IMR-90 (cell line): ENCODE results near the gene FAM25A. TPM values are rescaled to one million over a fixed set of nuclear protein-coding genes. Genes with fewer than 3 reads are reported as not detected.
"Not testable (repeated sequence)": the region's sequence is repeated elsewhere in the genome, so short reads cannot be mapped to it uniquely, and the experiment has no call there.

Experiments used
- ATAC-seq: fragments of 200-7000 bp; cut with Tn5 transposase; 2 replicates; pipeline ENCODE4 v1.9.1; 2020; ENCODE audit warnings: low read depth, mild to moderate bottlenecking, moderate library complexity
- BruUV-seq: library from RNA; stranded (reverse); fragments of 400-500 nt; replicated peaks from 2 replicates; lab custom pipeline; 2021; lab: Mats Ljungman, UMichigan
- CTCF ChIA-PET: fragments of 300-600 bp; formaldehyde crosslinking; extraction: SDS; loops from one replicate; lab custom pipeline; 2021; ENCODE audit warnings: antibody characterized with exemption; lab: Yijun Ruan, JAX
- POLR2A ChIA-PET: fragments of 300-600 bp; sonication (Branson Sonifier 250); formaldehyde crosslinking; loops from one replicate; lab custom pipeline; 2022; ENCODE audit warnings: antibody characterized with exemption; ENCODE audit not compliant: unreplicated experiment; lab: Charles Lee
- DNase-seq: peaks from one replicate; pipeline ENCODE4 v3.0.0; 2013
- H2AFZ ChIP-seq: replicated peaks from 2 replicates; pipeline ENCODE3; 2013; ENCODE audit warnings: low read length, mild to moderate bottlenecking; ENCODE audit not compliant: poor library complexity
- H2AK5ac ChIP-seq: 2 replicates; pipeline ENCODE4 v1.6.1; 2013; ENCODE audit warnings: low read depth, low read length, inconsistent platforms
- H2AK9ac ChIP-seq: replicated peaks from 2 replicates; pipeline ENCODE3; 2013; ENCODE audit warnings: mild to moderate bottlenecking, low read depth, low read length, moderate library complexity; ENCODE audit not compliant: poor library complexity
- H2BK120ac ChIP-seq: 2 replicates; pipeline ENCODE4 v1.6.1; 2013; ENCODE audit warnings: low read depth, low read length, inconsistent platforms
- H2BK15ac ChIP-seq: 3 replicates; pipeline ENCODE4 v1.6.1; 2013; ENCODE audit warnings: low read depth, low read length, inconsistent platforms
- H2BK20ac ChIP-seq: 2 replicates; pipeline ENCODE4 v1.6.1; 2013; ENCODE audit warnings: low read depth, mild to moderate bottlenecking, inconsistent platforms, low read length, moderate library complexity
- H2BK5ac ChIP-seq: 2 replicates; pipeline ENCODE4 v1.6.1; 2013; ENCODE audit warnings: mild to moderate bottlenecking, low read depth, low read length, inconsistent platforms; ENCODE audit not compliant: poor library complexity, severe bottlenecking
- H3K14ac ChIP-seq: replicated peaks from 2 replicates; pipeline ENCODE4 v1.6.1; 2013; ENCODE audit warnings: low read depth, low read length, inconsistent platforms
- H3K18ac ChIP-seq: 2 replicates; pipeline ENCODE4 v1.6.1; 2013; ENCODE audit warnings: low read depth, low read length, control low read depth
- H3K23ac ChIP-seq: 2 replicates; pipeline ENCODE4 v1.6.1; 2013; ENCODE audit warnings: low read depth, low read length, inconsistent platforms
- H3K27ac ChIP-seq: 2 replicates; pipeline ENCODE4 v1.5.1; 2013; ENCODE audit warnings: mild to moderate bottlenecking, control low read depth, low read length; ENCODE audit not compliant: insufficient read depth
- H3K27me3 ChIP-seq: 2 replicates; pipeline ENCODE4 v1.6.1; 2013; ENCODE audit warnings: low read length; ENCODE audit not compliant: control insufficient read depth, insufficient read depth
- H3K36me3 ChIP-seq: 2 replicates; pipeline ENCODE4 v1.6.1; 2013; ENCODE audit warnings: low read length, mixed read lengths; ENCODE audit not compliant: control insufficient read depth, insufficient read depth
- H3K4ac ChIP-seq: 2 replicates; pipeline ENCODE4 v1.6.1; 2013; ENCODE audit warnings: low read depth, low read length, inconsistent platforms
- H3K4me1 ChIP-seq: 2 replicates; pipeline ENCODE4 v1.6.1; 2013; ENCODE audit warnings: low read length, mixed read lengths; ENCODE audit not compliant: control insufficient read depth, insufficient read depth
- H3K4me2 ChIP-seq: 2 replicates; pipeline ENCODE4 v1.6.1; 2013; ENCODE audit warnings: low read depth, mild to moderate bottlenecking, control low read depth, low read length, moderate library complexity
- H3K4me3 ChIP-seq: 2 replicates; pipeline ENCODE4 v1.5.1; 2013; ENCODE audit warnings: low read depth, mild to moderate bottlenecking, control low read depth, low read length, moderate library complexity; ENCODE audit not compliant: insufficient read depth
- H3K56ac ChIP-seq: 2 replicates; pipeline ENCODE4 v1.6.1; 2013; ENCODE audit warnings: low read length, inconsistent platforms; ENCODE audit not compliant: insufficient read depth; ENCODE audit errors: extremely low read depth
- H3K79me1 ChIP-seq, 2 experiments: 2 replicates each; pipeline ENCODE4 v1.6.1; 2013; ENCODE audit warnings: low read length in 2 of 2, inconsistent platforms in 1 of 2, low read depth in 1 of 2
- H3K9ac ChIP-seq: 2 replicates; pipeline ENCODE4 v1.6.1; 2013; ENCODE audit warnings: low read depth, low read length, control low read depth
- H3K9me1 ChIP-seq: 2 replicates; pipeline ENCODE4 v1.6.1; 2013; ENCODE audit warnings: low read length, inconsistent platforms; ENCODE audit not compliant: insufficient read depth
- H3K9me3 ChIP-seq: 2 replicates; pipeline ENCODE4 v1.6.1; 2013; ENCODE audit warnings: low read length; ENCODE audit not compliant: control insufficient read depth, insufficient read depth
- H4K20me1 ChIP-seq: 2 replicates; pipeline ENCODE4 v1.6.1; 2013; ENCODE audit warnings: low read length, inconsistent platforms; ENCODE audit not compliant: insufficient read depth
- H4K5ac ChIP-seq: 2 replicates; pipeline ENCODE4 v1.6.1; 2013; ENCODE audit warnings: mild to moderate bottlenecking, low read depth, low read length, control low read depth
- H4K8ac ChIP-seq, 2 experiments: 2 replicates each; pipeline ENCODE4 v1.6.1; 2013; ENCODE audit warnings: low read depth in 2 of 2, low read length in 2 of 2, control low read depth in 1 of 2, inconsistent platforms in 1 of 2
- H4K91ac ChIP-seq: 2 replicates; pipeline ENCODE4 v1.6.1; 2013; ENCODE audit warnings: low read depth, low read length, inconsistent platforms; ENCODE audit not compliant: insufficient read depth
- WGBS, 2 experiments: methylation state at CpG; one replicate each; pipeline versions ENCODE4 v1.1.5 to v1.1.7; 2013; ENCODE audit warnings: missing lambda C conversion rate in 2 of 2; ENCODE audit not compliant: insufficient read length in 1 of 2; ENCODE audit errors: extremely low coverage in 2 of 2; 5-methylcytosine and 5-hydroxymethylcytosine counted together
- dilution Hi-C: fragments of 300-500 bp; cut with HindIII; formaldehyde crosslinking; loops from one replicate; pipeline ENCODE4 v1.14.3; 2018; ENCODE audit warnings: low sequenced_read_pairs; ENCODE audit not compliant: unreplicated experiment
- in situ Hi-C: fragments of 300-500 bp; cut with MboI; formaldehyde crosslinking; loops from 3 replicates; pipeline ENCODE4 v1.14.3; 2019; ENCODE audit warnings: low sequenced_read_pairs, inconsistent platforms, mixed read lengths
- intact Hi-C: fragments of 100-400 bp; cut with micrococcal nuclease; formaldehyde crosslinking; loops from 2 replicates; pipeline ENCODE4 v1.10.0; 2022
- polyA plus RNA-seq, 3 experiments: library from polyadenylated mRNA; depleted of rRNA; stranded (reverse); fragments of >200 nt; gene quantifications; 2 replicates each; pipeline ENCODE4 v1.2.3, GENCODE V29; 2012; ENCODE audit warnings: low replicate concordance in 1 of 3
- total RNA-seq: library from RNA; depleted of rRNA; stranded (reverse); fragments of >200 nt; gene quantifications from 2 replicates; pipeline ENCODE4 v1.2.3, GENCODE V29; 2012

The FAM25A gene
- total and polyA plus RNA-seq, 2 of the 4 experiments (the other 2 are of a cell fraction): not detected

- H2AFZ ChIP-seq, H2BK120ac ChIP-seq, H3K9ac ChIP-seq, H3K4me3 ChIP-seq, intact Hi-C loops, H3K9me1 ChIP-seq, H3K4me1 ChIP-seq, H3K18ac ChIP-seq, H3K79me1 ChIP-seq, CTCF ChIA-PET, H2BK15ac ChIP-seq, POLR2A ChIA-PET, in situ Hi-C loops, H3K23ac ChIP-seq, H4K91ac ChIP-seq, dilution Hi-C loops, H3K14ac ChIP-seq, H4K5ac ChIP-seq, H3K27ac ChIP-seq, BruUV-seq, DNase-seq, H2BK20ac ChIP-seq, H3K56ac ChIP-seq, H3K36me3 ChIP-seq, H3K4me2 ChIP-seq, H2AK9ac ChIP-seq, H2BK5ac ChIP-seq, H4K8ac ChIP-seq, H3K27me3 ChIP-seq, H2AK5ac ChIP-seq, ATAC-seq, H4K20me1 ChIP-seq, H3K9me3 ChIP-seq, H3K4ac ChIP-seq: not testable (repeated sequence)
- WGBS, 2 experiments: 83% methylated on average over 1 of the region's 1 CpG; no CpG with 5 or more reads in 1 of the 2 experiments
These were observed 10.3 kb downstream of the FAM25A start for GRCh38 chr10:87030419-87030818.
